DND-41 (cell line): ENCODE measurements around the gene GRIK2.

ENCODE experiments used
- EZH2 ChIP-seq: IDR thresholded peaks from 3 replicates; pipeline ENCODE4 v1.6.1; 2012; ENCODE audit warnings: borderline replicate concordance, low read depth, mild to moderate bottlenecking, moderate library complexity, low read length, inconsistent platforms; ENCODE audit not compliant: severe bottlenecking
- TF ChIP-seq, protein P1 (sequence below): IDR thresholded peaks from 2 replicates; pipeline ENCODE4 v1.5.1; 2012; ENCODE audit warnings: borderline replicate concordance, low read length, moderate library complexity, mild to moderate bottlenecking; ENCODE audit not compliant: poor library complexity, severe bottlenecking; ENCODE audit errors: extremely low read depth

DNA sequence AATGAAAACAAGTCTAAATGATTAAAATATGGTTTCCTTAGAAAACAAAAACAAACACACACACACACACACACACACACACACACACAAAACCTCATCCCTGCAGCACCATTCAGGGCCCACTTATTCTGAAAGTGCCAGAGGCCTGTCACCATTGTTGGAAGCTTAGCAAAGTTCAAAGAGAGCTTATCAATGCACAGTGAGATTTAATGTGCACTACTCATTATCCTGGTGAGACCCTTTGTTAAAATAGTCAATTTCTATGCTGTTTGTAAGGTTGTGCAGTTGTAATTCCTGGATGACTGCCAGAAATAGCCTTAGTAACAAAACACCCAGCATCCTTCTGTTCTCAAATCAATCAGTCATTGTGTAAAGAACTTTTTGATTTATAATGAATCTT, 482.9 kb downstream of the GRIK2 start:
- TF ChIP-seq, protein P1, sequence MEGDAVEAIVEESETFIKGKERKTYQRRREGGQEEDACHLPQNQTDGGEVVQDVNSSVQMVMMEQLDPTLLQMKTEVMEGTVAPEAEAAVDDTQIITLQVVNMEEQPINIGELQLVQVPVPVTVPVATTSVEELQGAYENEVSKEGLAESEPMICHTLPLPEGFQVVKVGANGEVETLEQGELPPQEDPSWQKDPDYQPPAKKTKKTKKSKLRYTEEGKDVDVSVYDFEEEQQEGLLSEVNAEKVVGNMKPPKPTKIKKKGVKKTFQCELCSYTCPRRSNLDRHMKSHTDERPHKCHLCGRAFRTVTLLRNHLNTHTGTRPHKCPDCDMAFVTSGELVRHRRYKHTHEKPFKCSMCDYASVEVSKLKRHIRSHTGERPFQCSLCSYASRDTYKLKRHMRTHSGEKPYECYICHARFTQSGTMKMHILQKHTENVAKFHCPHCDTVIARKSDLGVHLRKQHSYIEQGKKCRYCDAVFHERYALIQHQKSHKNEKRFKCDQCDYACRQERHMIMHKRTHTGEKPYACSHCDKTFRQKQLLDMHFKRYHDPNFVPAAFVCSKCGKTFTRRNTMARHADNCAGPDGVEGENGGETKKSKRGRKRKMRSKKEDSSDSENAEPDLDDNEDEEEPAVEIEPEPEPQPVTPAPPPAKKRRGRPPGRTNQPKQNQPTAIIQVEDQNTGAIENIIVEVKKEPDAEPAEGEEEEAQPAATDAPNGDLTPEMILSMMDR = no peak
- no peak for TF ChIP-seq EZH2
